ENCODE measurements around the gene CYSRT1.
A peak's percentile ranks its signal among the peaks of the same experiment; 100 is the strongest.

Gene CYSRT1

DNA sequence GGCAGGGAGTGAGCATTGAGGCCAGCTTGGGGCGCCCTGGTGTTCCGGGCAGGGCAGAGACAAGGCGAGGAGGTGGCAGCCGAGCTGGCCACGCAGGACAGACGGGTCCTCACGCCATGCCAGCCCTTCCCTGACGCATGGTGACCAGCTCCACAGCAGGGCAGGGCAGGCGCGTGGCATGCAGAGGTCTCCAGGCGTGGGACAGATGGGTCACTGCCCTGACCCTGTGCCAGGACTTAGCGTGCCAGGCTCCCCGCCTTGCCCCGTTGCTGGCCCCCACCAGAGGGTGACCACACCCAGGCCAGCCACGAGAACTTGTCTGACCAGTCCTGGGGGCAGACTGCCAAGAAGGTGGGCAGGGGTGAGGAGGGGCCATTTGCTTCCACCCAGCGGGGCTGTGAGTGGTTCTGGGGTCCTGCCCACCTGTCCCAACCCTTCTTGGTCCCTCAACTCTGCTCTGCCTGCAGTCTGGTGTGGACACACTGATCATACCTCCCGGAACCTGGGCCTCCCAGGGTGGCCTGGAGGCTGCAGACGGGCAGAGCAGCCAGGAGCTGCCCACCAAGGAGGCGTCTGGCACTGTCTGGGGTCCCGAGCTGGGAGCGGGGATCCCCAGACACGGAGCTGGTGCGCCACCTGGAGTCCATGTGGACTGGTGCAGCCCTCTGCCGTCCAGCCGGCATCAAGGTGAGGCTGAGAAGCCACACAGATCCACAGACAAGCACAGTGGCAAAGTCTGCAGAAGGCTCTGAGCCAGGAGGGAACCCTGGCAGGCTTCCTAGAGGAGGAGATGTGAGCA, 2.3 kb downstream of the CYSRT1 start, which contains the start of gene RNF224:
TSS of gene RNF224 (plus strand) at position 449 of the 799 bp plus-strand sequence. CDS start 834 bp downstream, outside the sequence.
- DNase-seq (ENCODE audit: low spot score) = peak; percentile 79

- DNase-seq (ENCODE audit: low spot score) = no peak
Observed at GRCh38 chr9:137227853-137228505, 3.0 kb downstream of the CYSRT1 start.

- DNase-seq (ENCODE audit: low spot score) = no peak
Observed at GRCh38 chr9:137228506-137228967, 3.6 kb downstream of the CYSRT1 start.

DNA sequence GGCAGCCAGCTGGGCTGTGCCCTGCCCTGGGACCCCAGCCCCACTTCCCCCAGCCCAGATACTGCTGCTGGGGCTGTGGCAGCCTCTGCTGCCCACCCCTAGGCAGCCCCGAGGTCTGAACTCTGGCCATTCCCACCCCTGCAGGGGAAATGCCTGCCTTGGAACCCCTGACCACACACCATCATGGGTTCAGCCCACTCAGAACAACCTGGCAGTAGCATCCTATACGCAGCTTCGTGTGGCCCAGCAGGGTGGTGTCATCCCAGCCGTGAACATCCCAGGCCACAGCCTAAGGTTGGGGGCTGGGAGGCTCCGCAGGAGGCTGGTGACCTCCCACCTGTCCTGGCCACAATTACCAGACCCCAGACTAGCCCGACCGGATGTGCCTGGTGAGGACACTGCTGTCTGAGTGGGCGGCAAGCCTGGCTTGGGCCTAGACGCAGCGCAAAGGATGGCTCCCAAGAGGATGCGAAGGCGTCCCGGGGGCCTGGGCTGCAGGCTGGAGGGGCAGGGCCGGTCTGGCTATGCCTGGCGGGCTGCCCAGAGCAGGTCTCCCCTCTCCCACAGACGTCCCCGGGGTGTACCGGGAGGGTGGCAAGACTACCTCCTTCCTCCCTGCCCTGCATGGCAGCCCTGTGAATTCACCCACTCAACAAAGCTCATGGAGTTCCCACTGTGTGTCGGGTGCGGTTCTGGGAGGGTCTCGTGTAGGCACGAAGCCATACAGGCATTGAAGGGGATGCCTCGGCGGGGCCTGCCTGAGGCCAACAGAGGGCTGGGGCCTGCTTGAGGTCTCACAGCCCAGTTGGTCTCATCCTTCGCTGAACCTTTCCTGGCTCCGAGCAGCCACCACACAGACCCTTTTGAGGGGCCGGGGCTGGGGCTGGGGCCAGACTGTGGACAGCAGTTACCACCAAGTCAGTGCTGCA, 4.3 kb downstream of the CYSRT1 start:
- DNase-seq (ENCODE audit: low spot score) = no peak

- no peak for DNase-seq (ENCODE audit: low spot score)
Observed at GRCh38 chr9:137229903-137230704, 5.1 kb downstream of the CYSRT1 start.

- DNase-seq (ENCODE audit: low spot score) = no peak
Observed at GRCh38 chr9:137230705-137231371, 5.9 kb downstream of the CYSRT1 start, which contains the start of gene SLC34A3. Gene SLC34A3, plus strand, starts transcription at chr9:137230901. Its CDS starts 802 bp downstream, at chr9:137231703.

GRCh38 chr9:137231372-137232039, 6.5 kb downstream of the CYSRT1 start:
- no peak for DNase-seq (ENCODE audit: low spot score)

GRCh38 chr9:137232101-137232500, 7.1 kb downstream of the CYSRT1 start:
- DNase-seq (ENCODE audit: low spot score) = no peak

DNA sequence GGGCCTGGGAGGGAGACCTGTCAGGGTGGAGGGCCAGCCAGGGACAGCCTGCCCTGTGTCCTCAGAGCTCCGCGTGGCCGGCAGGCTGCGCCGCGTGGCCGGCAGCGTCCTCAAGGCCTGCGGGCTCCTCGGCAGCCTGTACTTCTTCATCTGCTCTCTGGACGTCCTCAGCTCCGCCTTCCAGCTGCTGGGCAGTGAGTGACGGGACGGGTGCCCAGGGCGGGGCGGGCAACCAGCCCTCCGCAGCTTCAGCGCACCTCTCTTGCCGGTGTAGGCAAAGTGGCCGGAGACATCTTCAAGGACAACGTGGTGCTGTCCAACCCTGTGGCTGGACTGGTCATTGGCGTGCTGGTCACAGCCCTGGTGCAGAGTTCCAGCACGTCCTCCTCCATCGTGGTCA, 7.5 kb downstream of the CYSRT1 start:
- DNase-seq (ENCODE audit: low spot score) = no peak

DNA sequence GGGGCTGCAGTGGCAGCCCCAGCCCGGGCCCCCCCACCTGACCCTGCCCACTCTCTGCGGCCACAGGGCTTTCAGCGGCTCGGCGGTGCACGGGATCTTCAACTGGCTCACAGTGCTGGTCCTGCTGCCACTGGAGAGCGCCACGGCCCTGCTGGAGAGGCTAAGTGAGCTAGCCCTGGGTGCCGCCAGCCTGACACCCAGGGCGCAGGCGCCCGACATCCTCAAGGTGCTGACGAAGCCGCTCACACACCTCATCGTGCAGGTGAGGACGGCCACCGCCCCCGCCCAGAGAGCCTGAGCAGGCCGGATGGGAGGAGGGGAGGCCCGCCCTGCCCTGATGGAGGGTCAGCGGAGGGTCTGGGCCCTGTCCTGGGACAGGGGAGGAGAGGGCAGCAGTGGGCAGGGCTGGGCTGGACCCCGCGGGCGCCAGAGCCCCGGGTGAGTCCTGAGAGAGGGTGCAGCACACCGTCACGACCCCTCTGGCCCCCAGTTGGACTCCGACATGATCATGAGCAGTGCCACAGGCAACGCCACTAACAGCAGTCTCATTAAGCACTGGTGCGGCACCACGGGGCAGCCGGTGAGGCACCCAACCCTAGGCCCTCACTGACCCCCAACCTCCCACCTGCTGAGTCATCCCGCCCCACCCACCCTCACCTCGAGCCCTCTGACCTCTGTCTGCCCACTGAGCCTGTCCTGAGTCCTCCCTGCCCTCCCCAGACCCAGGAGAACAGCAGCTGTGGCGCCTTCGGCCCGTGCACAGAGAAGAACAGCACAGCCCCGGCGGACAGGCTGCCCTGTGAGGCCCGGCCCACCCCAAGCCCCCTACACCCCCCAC, 8.4 kb downstream of the CYSRT1 start:
- DNase-seq (ENCODE audit: low spot score) = no peak

- DNase-seq (ENCODE audit: low spot score) = no peak
Observed at GRCh38 chr9:137234055-137234697, 9.2 kb downstream of the CYSRT1 start.

DNA sequence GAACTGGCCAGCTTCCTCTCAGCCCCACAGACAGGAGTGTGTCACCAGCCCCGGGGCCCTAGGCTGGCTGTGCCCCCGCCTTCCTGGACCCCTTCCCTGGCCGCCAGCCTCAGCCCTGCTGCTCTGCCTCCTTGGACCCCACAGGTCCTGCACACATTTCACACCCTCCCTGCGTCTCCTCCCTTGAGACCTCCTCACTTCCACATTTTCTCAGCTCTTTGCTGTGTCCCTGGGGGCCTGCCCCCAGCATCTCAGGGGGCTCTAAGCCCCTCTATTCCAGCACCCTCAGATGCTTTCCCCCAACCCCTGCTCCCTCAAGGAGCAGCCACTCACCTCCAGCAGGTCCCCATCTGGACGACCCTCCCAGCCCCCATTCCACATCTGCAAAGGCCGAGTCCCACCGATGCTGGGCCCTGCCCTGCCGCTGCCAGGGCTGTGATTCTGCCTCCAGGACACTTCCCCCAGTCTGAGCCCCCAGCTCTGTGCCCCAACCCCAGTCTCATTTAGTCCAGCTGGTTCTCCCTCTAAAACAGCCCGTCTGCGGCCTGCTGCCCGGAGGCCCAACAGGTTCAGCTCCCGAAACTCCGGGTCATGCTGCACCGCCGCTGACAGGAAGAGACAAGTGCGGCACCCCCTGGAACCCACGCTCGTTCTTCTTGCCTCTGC, 9.9 kb downstream of the CYSRT1 start:
- DNase-seq (ENCODE audit: low spot score) = no peak

- no peak for DNase-seq (ENCODE audit: low spot score)
Observed at GRCh38 chr9:137235424-137236237, 10.7 kb downstream of the CYSRT1 start.

- DNase-seq (ENCODE audit: low spot score) = peak; percentile 77
Observed at GRCh38 chr9:137236238-137236935, 11.4 kb downstream of the CYSRT1 start.

DNA sequence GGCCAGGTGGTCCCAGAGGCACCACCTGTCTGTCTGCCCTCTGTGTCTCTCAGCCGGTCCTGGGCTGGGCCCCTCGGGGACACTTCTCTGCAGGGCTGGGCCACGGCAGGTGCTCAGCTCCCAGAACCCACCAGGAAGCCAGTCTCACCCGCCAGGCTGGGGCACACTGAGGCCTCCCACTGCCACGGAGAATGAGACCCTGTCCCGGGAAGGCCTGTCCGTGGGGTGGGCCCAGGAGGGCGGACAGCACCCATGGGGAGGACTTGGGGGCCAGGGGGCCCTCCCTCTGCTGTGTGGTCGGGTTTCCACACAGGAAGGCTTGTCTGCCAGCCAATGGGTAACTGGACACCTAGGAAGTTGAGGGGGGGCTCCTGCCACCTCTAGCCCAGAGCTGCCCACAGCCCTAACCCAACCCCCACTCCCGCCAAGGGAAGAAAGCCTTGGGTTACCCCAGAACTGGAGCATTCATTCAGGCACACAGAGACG, 12.0 kb downstream of the CYSRT1 start:
- DNase-seq (ENCODE audit: low spot score) = no peak
